KOPT-K1 (cell line): ENCODE results near the gene TNFRSF12A.

Source experiments
- H3K27ac ChIP-seq: fragments of 200-600 bp; sonication (generic); 2 replicates; pipeline ENCODE4 v1.5.1; 2016; ENCODE audit warnings: antibody characterized with exemption, mild to moderate bottlenecking, low read depth, low read length; ENCODE audit not compliant: poor library complexity, severe bottlenecking
- H3K36me3 ChIP-seq: fragments of 200-600 bp; sonication (generic); 2 replicates; pipeline ENCODE4 v1.5.1; 2017; ENCODE audit warnings: antibody characterized with exemption, mild to moderate bottlenecking, low read length, moderate library complexity; ENCODE audit not compliant: insufficient read depth
- H3K9me3 ChIP-seq: fragments of 200-600 bp; sonication (generic); 2 replicates; pipeline ENCODE4 v1.5.1; 2017; ENCODE audit warnings: antibody characterized with exemption, low read length, mild to moderate bottlenecking; ENCODE audit not compliant: insufficient read depth, poor library complexity, severe bottlenecking

Gene TNFRSF12A

DNA sequence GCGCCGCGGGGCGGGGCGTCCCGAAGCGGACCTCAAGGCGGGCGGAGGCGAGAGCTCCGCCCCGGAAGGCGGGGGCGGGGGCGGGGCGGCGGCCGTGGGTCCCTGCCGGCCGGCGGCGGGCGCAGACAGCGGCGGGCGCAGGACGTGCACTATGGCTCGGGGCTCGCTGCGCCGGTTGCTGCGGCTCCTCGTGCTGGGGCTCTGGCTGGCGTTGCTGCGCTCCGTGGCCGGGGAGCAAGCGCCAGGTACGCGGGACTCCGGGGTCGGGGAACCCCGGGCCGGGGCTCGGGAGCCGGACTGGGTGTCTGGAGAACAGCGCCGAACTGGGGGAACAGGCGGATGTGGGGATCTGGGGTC is at the start of gene TNFRSF12A:
TSS of gene TNFRSF12A (plus strand) at position 122 of the 357 bp plus-strand sequence. CDS start at position 152, 30 bp downstream.
- no peak within 1 kb of the TSS for H3K27ac ChIP-seq
- no peaks in the 10 kb centered on the region for H3K9me3 ChIP-seq
- H3K36me3 ChIP-seq = 0 out of 2 replicates have a peak, but pooled peaks cover under 1% of the 10 kb centered on the region

DNA sequence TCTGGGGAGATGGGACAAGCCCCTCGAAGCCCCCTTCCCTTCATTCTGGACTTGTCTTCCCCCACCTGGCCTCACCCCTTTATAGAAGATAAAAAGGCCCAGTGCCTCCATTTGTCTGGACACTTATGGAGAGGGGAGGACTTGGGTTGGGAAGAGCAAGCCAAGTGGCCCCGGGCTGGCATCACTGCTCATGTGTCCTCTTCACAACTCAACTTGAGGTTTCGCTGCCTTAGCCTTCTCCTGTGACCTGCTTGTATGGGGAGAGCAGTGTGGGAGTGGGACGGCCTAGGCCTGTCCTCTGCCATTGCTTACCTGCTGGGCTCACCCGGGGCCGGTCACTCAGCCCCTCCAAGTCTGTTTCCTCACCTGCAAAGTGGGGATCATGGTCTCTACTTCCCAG is 49.6 kb upstream of the TNFRSF12A start:
- no peaks in the 10 kb centered on the region for H3K9me3 ChIP-seq
- peaks cover 50% of the 10 kb centered on the region for H3K36me3 ChIP-seq
- peak overlapping the region; percentile 89 for H3K27ac ChIP-seq

DNA sequence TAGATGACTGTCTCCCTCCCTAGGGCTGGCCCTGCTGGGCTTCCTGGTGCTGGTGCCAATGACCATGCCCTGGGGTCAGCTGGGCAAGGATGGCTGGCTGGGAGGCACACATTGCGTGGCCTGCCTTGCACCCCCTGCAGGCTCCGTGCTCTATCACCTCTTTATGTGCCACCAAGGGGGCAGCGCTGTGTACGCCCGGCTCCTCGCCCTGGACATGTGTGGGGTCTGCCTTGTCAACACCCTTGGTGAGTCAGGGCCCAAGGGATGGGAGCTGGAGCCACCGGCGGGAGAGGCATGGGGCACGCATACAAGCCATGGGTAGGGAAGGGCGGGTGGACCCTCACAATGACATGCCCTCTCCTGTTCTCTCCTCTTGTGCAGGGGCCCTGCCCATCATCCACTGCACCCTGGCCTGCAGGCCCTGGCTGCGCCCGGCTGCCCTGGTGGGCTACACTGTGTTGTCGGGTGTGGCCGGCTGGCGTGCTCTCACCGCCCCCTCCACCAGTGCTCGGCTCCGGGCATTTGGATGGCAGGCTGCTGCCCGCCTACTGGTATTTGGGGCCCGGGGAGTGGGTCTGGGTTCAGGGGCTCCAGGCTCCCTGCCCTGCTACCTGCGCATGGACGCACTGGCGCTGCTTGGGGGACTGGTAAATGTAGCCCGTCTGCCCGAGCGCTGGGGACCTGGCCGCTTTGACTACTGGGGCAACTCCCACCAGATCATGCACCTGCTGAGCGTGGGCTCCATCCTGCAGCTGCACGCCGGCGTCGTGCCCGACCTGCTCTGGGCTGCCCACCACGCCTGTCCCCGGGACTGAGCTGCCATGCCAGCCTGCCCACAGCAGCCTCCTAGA is 48.8 kb upstream of the TNFRSF12A start:
- H3K27ac ChIP-seq = no peak overlapping the region
- no peaks in the 10 kb centered on the region for H3K9me3 ChIP-seq
- H3K36me3 ChIP-seq = peaks cover 58% of the 10 kb centered on the region

- no peak overlapping the region for H3K27ac ChIP-seq
- H3K36me3 ChIP-seq = peaks cover 66% of the 10 kb centered on the region
- no peaks in the 10 kb centered on the region for H3K9me3 ChIP-seq
These were observed 48.0 kb upstream of the TNFRSF12A start for GRCh38 chr16:2971985-2972784.

DNA sequence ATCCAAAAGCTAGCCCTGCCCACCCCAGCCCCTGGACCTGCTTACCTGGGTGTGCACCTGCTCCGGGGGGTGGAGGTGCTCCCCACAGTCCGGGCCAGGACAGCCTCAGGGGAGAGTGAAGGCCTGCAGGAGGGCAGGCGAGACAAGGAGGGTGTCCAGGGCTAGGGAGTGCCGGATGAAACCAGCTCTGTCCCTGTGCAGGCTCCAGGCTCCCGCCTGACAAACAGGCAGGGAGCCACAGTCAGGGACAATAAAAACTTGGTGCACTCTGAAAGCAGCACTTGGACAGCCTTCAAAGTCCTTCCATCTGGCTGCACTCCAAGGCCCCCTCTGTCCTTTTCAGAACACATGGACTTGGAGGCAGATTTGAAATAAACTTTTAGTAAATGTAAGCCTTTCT is 47.1 kb upstream of the TNFRSF12A start:
- no peaks in the 10 kb centered on the region for H3K9me3 ChIP-seq
- H3K36me3 ChIP-seq = peaks cover 75% of the 10 kb centered on the region
- no peak overlapping the region for H3K27ac ChIP-seq

GRCh38 chr16:2973605-2974318 is 46.4 kb upstream of the TNFRSF12A start:
- Histone ChIP-seq H3K9me3 (no peaks in the 10 kb centered on the region), H3K27ac (no peak overlapping the region), H3K36me3 (peaks cover 80% of the 10 kb centered on the region)

DNA sequence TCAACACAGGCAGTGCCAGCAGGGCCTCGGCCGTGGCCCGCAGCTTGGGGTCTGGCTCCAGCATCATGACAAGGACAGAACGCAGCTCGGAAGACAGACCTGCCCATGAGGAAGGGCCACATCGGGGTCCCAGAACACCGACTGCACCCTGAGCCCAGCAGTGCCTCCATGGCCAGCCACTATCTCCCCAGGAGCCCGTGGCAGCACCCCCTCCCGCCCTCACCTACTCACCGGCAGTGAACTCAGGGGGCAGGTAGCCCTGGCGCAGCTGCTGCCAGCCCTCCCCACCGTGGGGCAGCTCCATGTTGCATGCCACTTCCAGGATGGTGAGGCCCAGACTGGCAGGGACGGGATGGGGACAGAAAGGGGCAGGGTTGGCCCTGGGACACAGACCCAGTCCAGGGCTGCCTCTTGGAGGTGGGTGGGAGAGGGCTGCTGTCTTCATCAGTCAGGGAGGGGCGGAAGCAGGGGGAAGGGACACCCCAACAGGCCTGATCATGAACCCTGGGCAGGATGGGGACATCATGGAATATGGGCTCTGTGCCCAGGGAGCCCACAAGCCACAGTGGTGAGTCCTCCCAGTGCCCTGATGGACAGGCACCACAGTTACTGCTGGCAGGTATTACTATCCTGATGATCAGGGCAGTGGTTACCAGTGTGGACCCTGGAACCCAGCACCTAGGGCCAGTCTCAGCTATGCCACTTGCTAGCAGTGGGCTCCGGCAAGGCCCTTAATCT is 45.7 kb upstream of the TNFRSF12A start:
- no peak overlapping the region for H3K27ac ChIP-seq
- peaks cover 80% of the 10 kb centered on the region for H3K36me3 ChIP-seq
- no peaks in the 10 kb centered on the region for H3K9me3 ChIP-seq

GRCh38 chr16:2975161-2975795 is 44.9 kb upstream of the TNFRSF12A start:
- peaks cover 80% of the 10 kb centered on the region for H3K36me3 ChIP-seq
- no peak overlapping the region for H3K27ac ChIP-seq

GRCh38 chr16:2976201-2976600 is 44.0 kb upstream of the TNFRSF12A start:
- Histone ChIP-seq H3K9me3 (no peaks in the 10 kb centered on the region), H3K36me3 (peaks cover 73% of the 10 kb centered on the region), H3K27ac (no peak overlapping the region)

More at GRCh38 chr16:2975161-2975795, 44.9 kb upstream of the TNFRSF12A start:
- no peaks in the 10 kb centered on the region for H3K9me3 ChIP-seq

GRCh38 chr16:2976673-2977072 is 43.5 kb upstream of the TNFRSF12A start:
- peaks cover 68% of the 10 kb centered on the region for H3K36me3 ChIP-seq
- no peaks in the 10 kb centered on the region for H3K9me3 ChIP-seq
- no peak overlapping the region for H3K27ac ChIP-seq

DNA sequence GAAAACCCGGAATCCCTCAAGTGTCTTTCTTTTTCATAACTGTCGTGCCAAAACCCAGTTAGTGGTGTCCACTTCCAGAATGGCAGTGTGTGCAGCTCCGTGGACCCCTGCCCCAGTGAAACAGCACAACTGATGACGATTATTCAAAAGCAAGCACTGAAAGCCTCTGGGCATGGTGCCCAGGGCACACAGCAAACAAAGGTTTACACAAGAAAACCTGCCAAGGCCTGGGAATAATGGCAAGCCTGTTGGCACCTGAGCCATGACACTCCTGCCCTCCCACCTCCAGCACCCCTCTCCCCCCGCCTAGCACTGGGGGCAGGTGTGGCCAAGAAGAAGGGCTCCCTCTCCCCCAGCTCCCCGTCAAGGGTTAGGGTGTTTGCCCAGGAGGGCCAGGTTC is 42.7 kb upstream of the TNFRSF12A start:
- no peaks in the 10 kb centered on the region for H3K9me3 ChIP-seq
- no peak overlapping the region for H3K27ac ChIP-seq
- peaks cover 61% of the 10 kb centered on the region for H3K36me3 ChIP-seq

GRCh38 chr16:2979669-2980226 is 40.4 kb upstream of the TNFRSF12A start:
- Histone ChIP-seq H3K27ac (peak overlapping the region; percentile 90), H3K9me3 (no peaks in the 10 kb centered on the region), H3K36me3 (peaks cover 37% of the 10 kb centered on the region)

DNA sequence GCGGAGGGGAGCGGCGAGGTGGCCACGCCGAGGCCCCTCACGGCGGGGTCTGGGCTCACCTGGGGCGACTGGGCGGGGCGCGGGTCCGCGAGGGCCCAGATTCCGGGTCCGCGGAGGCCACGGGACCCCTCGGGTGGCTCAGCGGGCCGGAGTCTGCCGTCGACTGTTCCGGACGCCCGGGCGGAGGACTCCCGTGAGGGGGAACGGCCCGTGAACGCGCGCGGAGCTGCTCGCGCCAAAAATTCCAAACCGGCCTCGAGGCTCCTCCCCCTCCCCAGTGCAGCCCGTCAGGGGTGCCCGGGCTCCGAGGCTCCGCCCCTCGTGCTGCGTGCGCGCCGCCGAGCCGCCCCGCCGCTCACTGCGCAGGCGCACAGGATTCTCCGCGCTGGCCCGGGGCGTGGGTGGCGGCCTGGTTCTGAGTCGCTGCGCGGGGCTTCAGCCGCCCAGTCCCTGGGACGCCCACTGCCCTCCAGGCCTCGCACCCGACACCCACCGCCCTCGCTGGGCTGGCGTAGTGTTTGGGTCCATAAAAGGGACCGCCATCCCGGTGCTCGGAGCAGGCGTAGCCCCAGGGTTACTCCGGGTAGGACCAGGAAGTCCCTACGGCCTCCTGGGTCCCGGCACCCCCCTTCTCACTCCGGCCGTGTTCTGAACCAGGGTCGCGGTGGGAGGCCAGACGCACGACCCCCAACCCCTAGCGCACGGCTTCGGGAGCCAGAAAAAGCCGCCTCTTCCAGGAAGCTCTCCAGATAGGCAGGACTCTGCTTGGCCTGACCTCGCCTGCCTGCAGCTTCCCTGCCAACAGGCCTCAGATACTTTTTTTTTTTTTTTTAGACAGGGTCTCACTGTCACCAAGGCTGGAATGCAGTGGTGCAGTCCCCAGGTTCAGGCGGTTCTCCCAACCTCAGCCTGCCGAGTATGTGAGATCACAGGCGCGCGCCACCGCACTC is 39.7 kb upstream of the TNFRSF12A start, which contains the start of gene PKMYT1:
TSS of gene PKMYT1 (minus strand) at position 220 of the 950 bp plus-strand sequence. CDS start 789 bp downstream, outside the sequence.
- Histone ChIP-seq H3K36me3 (peaks cover 30% of the 10 kb centered on the region), H3K27ac (peak within 1 kb of the TSS; percentile 90), H3K9me3 (no peaks in the 10 kb centered on the region)
